Panc1 (cell line): ENCODE results near the gene AMOTL1.

ENCODE experiments used
- POLR2AphosphoS5 ChIP-seq: IDR thresholded peaks from 2 replicates; pipeline ENCODE4 v1.6.1; 2012; ENCODE audit warnings: mild to moderate bottlenecking, low read depth, low read length, moderate library complexity
- TCF7L2 ChIP-seq: IDR thresholded peaks from 2 replicates; pipeline ENCODE4 v1.6.1; 2011; ENCODE audit warnings: mild to moderate bottlenecking, low read depth, low read length, inconsistent platforms
- TF ChIP-seq, protein P1 (sequence below), 2 experiments: IDR thresholded peaks; 2 replicates each; pipeline ENCODE4 v1.6.1; 2011 to 2012; ENCODE audit warnings: low read depth in 2 of 2, control low read depth in 1 of 2, low read length in 1 of 2, mild to moderate bottlenecking in 1 of 2, moderate library complexity in 1 of 2; ENCODE audit not compliant: insufficient read depth in 1 of 2
- TF ChIP-seq, protein P2 (sequence below): fragments of 450-650 bp; IDR thresholded peaks from 2 replicates; pipeline ENCODE4 v1.5.1; 2017; ENCODE audit warnings: mild to moderate bottlenecking

- TF ChIP-seq, protein P1, sequence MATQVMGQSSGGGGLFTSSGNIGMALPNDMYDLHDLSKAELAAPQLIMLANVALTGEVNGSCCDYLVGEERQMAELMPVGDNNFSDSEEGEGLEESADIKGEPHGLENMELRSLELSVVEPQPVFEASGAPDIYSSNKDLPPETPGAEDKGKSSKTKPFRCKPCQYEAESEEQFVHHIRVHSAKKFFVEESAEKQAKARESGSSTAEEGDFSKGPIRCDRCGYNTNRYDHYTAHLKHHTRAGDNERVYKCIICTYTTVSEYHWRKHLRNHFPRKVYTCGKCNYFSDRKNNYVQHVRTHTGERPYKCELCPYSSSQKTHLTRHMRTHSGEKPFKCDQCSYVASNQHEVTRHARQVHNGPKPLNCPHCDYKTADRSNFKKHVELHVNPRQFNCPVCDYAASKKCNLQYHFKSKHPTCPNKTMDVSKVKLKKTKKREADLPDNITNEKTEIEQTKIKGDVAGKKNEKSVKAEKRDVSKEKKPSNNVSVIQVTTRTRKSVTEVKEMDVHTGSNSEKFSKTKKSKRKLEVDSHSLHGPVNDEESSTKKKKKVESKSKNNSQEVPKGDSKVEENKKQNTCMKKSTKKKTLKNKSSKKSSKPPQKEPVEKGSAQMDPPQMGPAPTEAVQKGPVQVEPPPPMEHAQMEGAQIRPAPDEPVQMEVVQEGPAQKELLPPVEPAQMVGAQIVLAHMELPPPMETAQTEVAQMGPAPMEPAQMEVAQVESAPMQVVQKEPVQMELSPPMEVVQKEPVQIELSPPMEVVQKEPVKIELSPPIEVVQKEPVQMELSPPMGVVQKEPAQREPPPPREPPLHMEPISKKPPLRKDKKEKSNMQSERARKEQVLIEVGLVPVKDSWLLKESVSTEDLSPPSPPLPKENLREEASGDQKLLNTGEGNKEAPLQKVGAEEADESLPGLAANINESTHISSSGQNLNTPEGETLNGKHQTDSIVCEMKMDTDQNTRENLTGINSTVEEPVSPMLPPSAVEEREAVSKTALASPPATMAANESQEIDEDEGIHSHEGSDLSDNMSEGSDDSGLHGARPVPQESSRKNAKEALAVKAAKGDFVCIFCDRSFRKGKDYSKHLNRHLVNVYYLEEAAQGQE (IDR thresholded peaks at IDR 0.05; ENCODE audit: insufficient read depth in 1 of 2, low read depth in 2 of 2, low read length in 1 of 2) = no peak
- TF ChIP-seq POLR2AphosphoS5 (no peak), TCF7L2 (no peak)
- TF ChIP-seq, protein P2, sequence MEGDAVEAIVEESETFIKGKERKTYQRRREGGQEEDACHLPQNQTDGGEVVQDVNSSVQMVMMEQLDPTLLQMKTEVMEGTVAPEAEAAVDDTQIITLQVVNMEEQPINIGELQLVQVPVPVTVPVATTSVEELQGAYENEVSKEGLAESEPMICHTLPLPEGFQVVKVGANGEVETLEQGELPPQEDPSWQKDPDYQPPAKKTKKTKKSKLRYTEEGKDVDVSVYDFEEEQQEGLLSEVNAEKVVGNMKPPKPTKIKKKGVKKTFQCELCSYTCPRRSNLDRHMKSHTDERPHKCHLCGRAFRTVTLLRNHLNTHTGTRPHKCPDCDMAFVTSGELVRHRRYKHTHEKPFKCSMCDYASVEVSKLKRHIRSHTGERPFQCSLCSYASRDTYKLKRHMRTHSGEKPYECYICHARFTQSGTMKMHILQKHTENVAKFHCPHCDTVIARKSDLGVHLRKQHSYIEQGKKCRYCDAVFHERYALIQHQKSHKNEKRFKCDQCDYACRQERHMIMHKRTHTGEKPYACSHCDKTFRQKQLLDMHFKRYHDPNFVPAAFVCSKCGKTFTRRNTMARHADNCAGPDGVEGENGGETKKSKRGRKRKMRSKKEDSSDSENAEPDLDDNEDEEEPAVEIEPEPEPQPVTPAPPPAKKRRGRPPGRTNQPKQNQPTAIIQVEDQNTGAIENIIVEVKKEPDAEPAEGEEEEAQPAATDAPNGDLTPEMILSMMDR = no peak
Observed at GRCh38 chr11:94825031-94825430, 56.9 kb downstream of the AMOTL1 start.
